PFSK-1 (cell line): Measurements from ENCODE around the gene ESPN.

Experiments used
- POLR2AphosphoS5 ChIP-seq: IDR thresholded peaks from 2 replicates; pipeline ENCODE4 v1.6.1; 2012; ENCODE audit warnings: low read depth, mild to moderate bottlenecking, control low read depth, low read length, moderate library complexity
- TF ChIP-seq, protein P1 (sequence below), 2 experiments: IDR thresholded peaks; 2 replicates each; pipeline versions ENCODE4 v1.6.1 to v1.8.0; 2011 to 2012; ENCODE audit warnings: low read depth in 2 of 2, low read length in 2 of 2, control low read depth in 1 of 2, inconsistent platforms in 1 of 2, mild to moderate bottlenecking in 1 of 2, moderate library complexity in 1 of 2; ENCODE audit not compliant: insufficient read depth in 1 of 2

- TF ChIP-seq POLR2AphosphoS5 = no peak
- TF ChIP-seq, protein P1, sequence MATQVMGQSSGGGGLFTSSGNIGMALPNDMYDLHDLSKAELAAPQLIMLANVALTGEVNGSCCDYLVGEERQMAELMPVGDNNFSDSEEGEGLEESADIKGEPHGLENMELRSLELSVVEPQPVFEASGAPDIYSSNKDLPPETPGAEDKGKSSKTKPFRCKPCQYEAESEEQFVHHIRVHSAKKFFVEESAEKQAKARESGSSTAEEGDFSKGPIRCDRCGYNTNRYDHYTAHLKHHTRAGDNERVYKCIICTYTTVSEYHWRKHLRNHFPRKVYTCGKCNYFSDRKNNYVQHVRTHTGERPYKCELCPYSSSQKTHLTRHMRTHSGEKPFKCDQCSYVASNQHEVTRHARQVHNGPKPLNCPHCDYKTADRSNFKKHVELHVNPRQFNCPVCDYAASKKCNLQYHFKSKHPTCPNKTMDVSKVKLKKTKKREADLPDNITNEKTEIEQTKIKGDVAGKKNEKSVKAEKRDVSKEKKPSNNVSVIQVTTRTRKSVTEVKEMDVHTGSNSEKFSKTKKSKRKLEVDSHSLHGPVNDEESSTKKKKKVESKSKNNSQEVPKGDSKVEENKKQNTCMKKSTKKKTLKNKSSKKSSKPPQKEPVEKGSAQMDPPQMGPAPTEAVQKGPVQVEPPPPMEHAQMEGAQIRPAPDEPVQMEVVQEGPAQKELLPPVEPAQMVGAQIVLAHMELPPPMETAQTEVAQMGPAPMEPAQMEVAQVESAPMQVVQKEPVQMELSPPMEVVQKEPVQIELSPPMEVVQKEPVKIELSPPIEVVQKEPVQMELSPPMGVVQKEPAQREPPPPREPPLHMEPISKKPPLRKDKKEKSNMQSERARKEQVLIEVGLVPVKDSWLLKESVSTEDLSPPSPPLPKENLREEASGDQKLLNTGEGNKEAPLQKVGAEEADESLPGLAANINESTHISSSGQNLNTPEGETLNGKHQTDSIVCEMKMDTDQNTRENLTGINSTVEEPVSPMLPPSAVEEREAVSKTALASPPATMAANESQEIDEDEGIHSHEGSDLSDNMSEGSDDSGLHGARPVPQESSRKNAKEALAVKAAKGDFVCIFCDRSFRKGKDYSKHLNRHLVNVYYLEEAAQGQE (IDR thresholded peaks at IDR 0.05; ENCODE audit: insufficient read depth in 1 of 2, low read depth in 2 of 2, low read length in 2 of 2) = no peak
Observed at GRCh38 chr1:6466751-6467150, 42.2 kb downstream of the ESPN start.
